Pancreas (tissue), 10 donors: Measurements from ENCODE around the gene FAM124A. TPM values are rescaled to one million over a fixed set of nuclear protein-coding genes. Genes with fewer than 3 reads are reported as not detected.

ENCODE experiments used
- ATAC-seq, 4 donors: fragments of 200-7000 bp; cut with Tn5 transposase; one replicate each; pipeline versions ENCODE4 v1.8.0 to v1.9.1; 2020; ENCODE audit warnings: mild to moderate bottlenecking in 4 of 4, moderate library complexity in 4 of 4
- DNase-seq, 6 donors: peaks; one replicate each; pipeline ENCODE4 v3.0.0-alpha.2; 2020
- FAIRE-seq: peaks from 2 replicates; lab custom pipeline; 2012; peaks lifted over from hg19 to GRCh38; lab: Jason Lieb, UNC
- H3K27ac ChIP-seq, 4 donors: fragments of 200-600 bp; sonication (generic); 1 replicate in 3 of 4; 2 replicates in 1 of 4; pipeline versions ENCODE4 v1.5.0 to v1.8.0; 2020
- H3K27me3 ChIP-seq, 4 donors: fragments of 200-600 bp; one replicate each; pipeline ENCODE4 v1.8.0; 2021
- H3K36me3 ChIP-seq, 3 donors: fragments of 200-600 bp; sonication (generic) in 1 of 3; one replicate each; pipeline versions ENCODE4 v1.5.0 to v1.8.0; 2020 to 2021
- H3K4me1 ChIP-seq, 3 donors: fragments of 200-600 bp; one replicate each; pipeline ENCODE4 v1.8.0; 2021
- H3K4me3 ChIP-seq, 4 donors: fragments of 200-600 bp; sonication (generic) in 2 of 4; one replicate each; pipeline versions ENCODE4 v1.5.0 to v1.8.0; 2020 to 2021
- H3K9me3 ChIP-seq, 4 donors: fragments of 200-600 bp; one replicate each; pipeline ENCODE4 v1.8.0; 2021
- WGBS, 2 donors: extraction: QIAGEN DNeasy Blood & Tissue Kit; methylation state at CpG; one replicate each; pipeline ENCODE4 v1.1.7; 2013; 5-methylcytosine and 5-hydroxymethylcytosine counted together
- intact Hi-C, 3 donors: fragments of 100-400 bp; cut with DNase I; formaldehyde crosslinking; loops; one replicate each; pipeline versions ENCODE4 v1.11.1 to v1.14.2; 2022
- polyA plus RNA-seq, 2 donors: library from polyadenylated mRNA; stranded (reverse); fragments of 200-250 nt; gene quantifications; one replicate each; pipeline ENCODE4 v1.2.3, GENCODE V29; 2013
- total RNA-seq, 6 donors: library from RNA; stranded (reverse); fragmentation: NEBNext Ultra II Directional in 4 of 6; extraction: Animal tissue kit (Norgen Biotek cat#: 25700) in 4 of 6; gene quantifications; one replicate each; pipeline versions ENCODE4 v1.2.1 to v1.2.4, GENCODE V29; 2021 to 2023
- TF ChIP-seq, protein P1 (sequence below), 4 donors: fragments of 200-600 bp; sonication (generic) in 3 of 4; IDR thresholded peaks; one replicate each; pipeline versions ENCODE4 v1.5.0 to v1.8.0; 2021; ENCODE audit warnings: antibody characterized with exemption in 4 of 4
- donor health status: healthy with polysubstance abuse.
- donor health status: DM: no; HTN: no; CAD: no; lungs with moderate emphysema.
- donor health status: DM: no; HTN: no; CAD: no.
- donor health status: control.
- donor health status: control.
- donor health status: Bipolar disorder and iron deficiency.
- donor health status: DM: yes; HTN: yes; CAD: no.
- donor health status: DM: no; HTN: no; CAD: no.
- donor health status: DM: no; HTN: no; CAD: no.
- donor health status: DM: yes; HTN: yes; CAD: no.

FAM124A gene
- total and polyA plus RNA-seq, 8 donors = 0.47 to 1.6 (median 0.77) TPM

- WGBS, 2 donors = 2% methylated on average over 11 of the region's 11 CpGs
- Histone ChIP-seq H3K4me3 (peak overlapping the region; percentile 37 to 61 (median 50)), H3K27ac (no peak overlapping the region), H3K27me3 (no peaks in the 10 kb centered on the region), H3K36me3 (no peaks in the 10 kb centered on the region), H3K4me1 (peaks cover 0 to 3% (median 0%) of the 10 kb centered on the region in 3 donors), H3K9me3 (no peaks in the 10 kb centered on the region)
- intact Hi-C loops = loop anchor here in 1 of 3 donors (10.0 kb wide), 1 partner anchor 63 kb away; no protein-coding TSS in a partner anchor
- DNase-seq (peak in 1 of 6 donors; percentile 33), FAIRE-seq (no peak), ATAC-seq (peak; percentile 41 to 53 (median 47))
- TF ChIP-seq, protein P1, sequence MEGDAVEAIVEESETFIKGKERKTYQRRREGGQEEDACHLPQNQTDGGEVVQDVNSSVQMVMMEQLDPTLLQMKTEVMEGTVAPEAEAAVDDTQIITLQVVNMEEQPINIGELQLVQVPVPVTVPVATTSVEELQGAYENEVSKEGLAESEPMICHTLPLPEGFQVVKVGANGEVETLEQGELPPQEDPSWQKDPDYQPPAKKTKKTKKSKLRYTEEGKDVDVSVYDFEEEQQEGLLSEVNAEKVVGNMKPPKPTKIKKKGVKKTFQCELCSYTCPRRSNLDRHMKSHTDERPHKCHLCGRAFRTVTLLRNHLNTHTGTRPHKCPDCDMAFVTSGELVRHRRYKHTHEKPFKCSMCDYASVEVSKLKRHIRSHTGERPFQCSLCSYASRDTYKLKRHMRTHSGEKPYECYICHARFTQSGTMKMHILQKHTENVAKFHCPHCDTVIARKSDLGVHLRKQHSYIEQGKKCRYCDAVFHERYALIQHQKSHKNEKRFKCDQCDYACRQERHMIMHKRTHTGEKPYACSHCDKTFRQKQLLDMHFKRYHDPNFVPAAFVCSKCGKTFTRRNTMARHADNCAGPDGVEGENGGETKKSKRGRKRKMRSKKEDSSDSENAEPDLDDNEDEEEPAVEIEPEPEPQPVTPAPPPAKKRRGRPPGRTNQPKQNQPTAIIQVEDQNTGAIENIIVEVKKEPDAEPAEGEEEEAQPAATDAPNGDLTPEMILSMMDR (IDR thresholded peaks at IDR 0.05) = no peak
Observed at GRCh38 chr13:51221674-51222036, 543 bp upstream of the FAM124A start.

- TF ChIP-seq, protein P1 (IDR thresholded peaks at IDR 0.05) = no peak
- H3K4me3 ChIP-seq = peak overlapping the region; percentile 43 to 61 (median 50)
- no peak for FAIRE-seq
- no peaks in the 10 kb centered on the region for H3K9me3 ChIP-seq
- no peak for DNase-seq
- intact Hi-C loops = loop anchor here in 1 of 3 donors (10.0 kb wide), 1 partner anchor 62 kb away; no protein-coding TSS in a partner anchor
- no peak overlapping the region for H3K27ac ChIP-seq
- WGBS, 2 donors = 35 to 37% methylated on average over 28 to 34 of the region's 34 CpGs
- no peaks in the 10 kb centered on the region for H3K27me3 ChIP-seq
- peak; percentile 3 to 24 (median 16) for ATAC-seq
- no peaks in the 10 kb centered on the region for H3K36me3 ChIP-seq
- H3K4me1 ChIP-seq = peaks cover 0 to 3% (median 0%) of the 10 kb centered on the region in 3 donors
Observed at GRCh38 chr13:51222686-51223559, 725 bp downstream of the FAM124A start.

- ATAC-seq (no peak), FAIRE-seq (no peak), DNase-seq (no peak)
- Histone ChIP-seq H3K27me3 (no peaks in the 10 kb centered on the region), H3K9me3 (no peaks in the 10 kb centered on the region), H3K36me3 (no peaks in the 10 kb centered on the region), H3K4me3 (no peak overlapping the region), H3K4me1 (peaks cover 0 to 3% (median 0%) of the 10 kb centered on the region in 3 donors), H3K27ac (no peak overlapping the region)
- 89 to 94% methylated on average over 13 of the region's 13 CpGs for whole genome bisulfite sequencing, 2 donors
- intact Hi-C loops = loop anchor here in 1 of 3 donors (10.0 kb wide), 1 partner anchor 61 kb away; no protein-coding TSS in a partner anchor
- TF ChIP-seq, protein P1 (IDR thresholded peaks at IDR 0.05) = no peak
Observed at GRCh38 chr13:51223560-51224270, 1.5 kb downstream of the FAM124A start.

- DNase-seq (no peak), FAIRE-seq (no peak), ATAC-seq (no peak)
- TF ChIP-seq, protein P1 (IDR thresholded peaks at IDR 0.05) = no peak
- no peaks in the 10 kb centered on the region for H3K36me3 ChIP-seq
- no peaks in the 10 kb centered on the region for H3K9me3 ChIP-seq
- H3K27me3 ChIP-seq = no peaks in the 10 kb centered on the region
- intact Hi-C loops = loop anchor here in 1 of 3 donors (10.0 kb wide), 1 partner anchor 60 kb away; no protein-coding TSS in a partner anchor
- no peak overlapping the region for H3K4me3 ChIP-seq
- H3K27ac ChIP-seq = no peak overlapping the region
- H3K4me1 ChIP-seq = peaks cover 1 to 4% (median 2%) of the 10 kb centered on the region in 3 donors
Observed at GRCh38 chr13:51225029-51225428, 2.8 kb downstream of the FAM124A start.
